ENCODE results near the gene MYRFL. TPM values are rescaled to one million over a fixed set of nuclear protein-coding genes. Genes with fewer than 3 reads are reported as not detected.

The MYRFL gene
- total RNA-seq (under 1 TPM in 2 of 7 donors, not detected in 5; 0.20 to 0.44 TPM), polyA plus RNA-seq (under 1 TPM; 0.04 to 0.22 (median 0.08) TPM)
- long read RNA-seq, donor 1: 0 reads
- long read RNA-seq, donor 2: 0 reads

DNA sequence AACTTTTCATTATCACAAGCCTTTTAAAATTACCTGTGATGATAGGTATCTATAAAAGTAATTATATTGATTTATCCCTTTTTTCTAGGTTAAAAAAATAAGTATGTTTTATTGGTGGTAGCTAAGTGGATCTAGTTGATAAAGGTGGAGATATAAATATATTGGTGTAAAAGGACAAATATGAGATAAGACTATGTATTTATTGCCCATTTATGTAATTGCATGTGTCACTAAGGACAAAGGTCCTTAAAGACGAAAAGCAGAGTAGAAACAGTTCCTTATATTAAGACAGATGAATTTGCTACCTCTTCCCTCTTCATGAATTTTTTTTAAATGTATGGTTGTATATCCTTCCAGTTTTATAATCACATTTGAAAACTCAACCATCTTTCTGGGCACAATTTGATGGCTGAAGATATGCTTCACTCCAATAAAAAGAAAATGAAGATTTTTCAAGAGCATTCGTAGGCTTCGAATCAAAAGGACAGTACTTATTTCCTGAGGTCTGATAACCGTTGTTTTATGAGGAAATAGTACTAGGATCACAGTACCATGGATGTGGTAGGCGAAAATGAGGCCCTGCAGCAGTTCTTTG is at the start of gene MYRFL:
Gene MYRFL (plus strand): TSS at position 262 of the 595 bp plus-strand sequence. CDS start 291 bp downstream, at position 553.
- no peak for DNase-seq
- intact Hi-C loops (cut with DNase I; ENCODE audit: low total_unique reads): no loop called here
- TF ChIP-seq POLR2A (IDR thresholded peaks at IDR 0.05) (no peak), POLR2AphosphoS5 (IDR thresholded peaks at IDR 0.05) (no peak)
- TF ChIP-seq, protein P1, sequence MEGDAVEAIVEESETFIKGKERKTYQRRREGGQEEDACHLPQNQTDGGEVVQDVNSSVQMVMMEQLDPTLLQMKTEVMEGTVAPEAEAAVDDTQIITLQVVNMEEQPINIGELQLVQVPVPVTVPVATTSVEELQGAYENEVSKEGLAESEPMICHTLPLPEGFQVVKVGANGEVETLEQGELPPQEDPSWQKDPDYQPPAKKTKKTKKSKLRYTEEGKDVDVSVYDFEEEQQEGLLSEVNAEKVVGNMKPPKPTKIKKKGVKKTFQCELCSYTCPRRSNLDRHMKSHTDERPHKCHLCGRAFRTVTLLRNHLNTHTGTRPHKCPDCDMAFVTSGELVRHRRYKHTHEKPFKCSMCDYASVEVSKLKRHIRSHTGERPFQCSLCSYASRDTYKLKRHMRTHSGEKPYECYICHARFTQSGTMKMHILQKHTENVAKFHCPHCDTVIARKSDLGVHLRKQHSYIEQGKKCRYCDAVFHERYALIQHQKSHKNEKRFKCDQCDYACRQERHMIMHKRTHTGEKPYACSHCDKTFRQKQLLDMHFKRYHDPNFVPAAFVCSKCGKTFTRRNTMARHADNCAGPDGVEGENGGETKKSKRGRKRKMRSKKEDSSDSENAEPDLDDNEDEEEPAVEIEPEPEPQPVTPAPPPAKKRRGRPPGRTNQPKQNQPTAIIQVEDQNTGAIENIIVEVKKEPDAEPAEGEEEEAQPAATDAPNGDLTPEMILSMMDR (IDR thresholded peaks at IDR 0.05 in 8 of 11, conservative IDR thresholded peaks at IDR 0.05 in 3 of 11): no peak
- H3K9me3 ChIP-seq: no peaks in the 10 kb centered on the region
- no peaks in the 10 kb centered on the region for H3K27me3 ChIP-seq (replicated peaks in 1 of 7)
- 75 to 88% (median 81%) methylated on average over 5 of the region's 5 CpGs for WGBS, 5 donors
- H3K27ac ChIP-seq: no peak within 1 kb of the TSS
- no peak within 1 kb of the TSS for H3K4me3 ChIP-seq
- no peaks in the 10 kb centered on the region for H3K36me3 ChIP-seq
- peaks cover 0 to 3% (median 0%) of the 10 kb centered on the region in 6 donors for H3K4me1 ChIP-seq

DNA sequence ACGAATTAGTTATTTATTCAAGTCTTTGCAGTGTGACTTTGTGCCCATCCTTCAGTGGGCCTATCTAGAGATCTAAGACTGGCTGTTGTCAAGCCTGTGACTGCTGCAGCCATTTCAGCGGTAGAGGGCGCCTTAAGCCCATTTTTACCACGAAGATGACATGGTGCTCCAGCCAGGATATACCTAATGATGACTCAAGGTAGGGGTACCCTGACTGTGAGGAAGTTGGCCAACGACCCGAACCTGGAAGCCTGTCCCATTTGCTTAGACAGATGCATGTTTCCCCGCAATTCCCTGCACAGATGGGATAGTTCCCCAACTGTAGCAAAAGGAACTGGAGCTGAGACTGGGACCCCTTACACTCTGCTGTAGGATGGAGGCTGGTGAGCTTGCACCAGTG is 45.1 kb upstream of the MYRFL start:
- WGBS, 5 donors: 60 to 76% (median 71%) methylated on average over 5 to 7 of the region's 7 CpGs
- intact Hi-C loops (cut with DNase I; ENCODE audit: low total_unique reads): no loop called here
- TF ChIP-seq POLR2A (IDR thresholded peaks at IDR 0.05): no peak
- TF ChIP-seq, protein P1 (IDR thresholded peaks at IDR 0.05 in 8 of 11, conservative IDR thresholded peaks at IDR 0.05 in 3 of 11): no peak
- TF ChIP-seq POLR2AphosphoS5 (IDR thresholded peaks at IDR 0.05): no peak
- no peaks in the 10 kb centered on the region for H3K4me1 ChIP-seq
- DNase-seq: no peak
- H3K9me3 ChIP-seq: peaks cover 0 to 13% (median 0%) of the 10 kb centered on the region in 8 donors
- H3K36me3 ChIP-seq: peaks cover 0 to 22% (median under 1%) of the 10 kb centered on the region in 6 donors
- no peak overlapping the region for H3K4me3 ChIP-seq
- no peaks in the 10 kb centered on the region for H3K27me3 ChIP-seq (replicated peaks in 1 of 7)
- H3K27ac ChIP-seq: no peak overlapping the region

DNA sequence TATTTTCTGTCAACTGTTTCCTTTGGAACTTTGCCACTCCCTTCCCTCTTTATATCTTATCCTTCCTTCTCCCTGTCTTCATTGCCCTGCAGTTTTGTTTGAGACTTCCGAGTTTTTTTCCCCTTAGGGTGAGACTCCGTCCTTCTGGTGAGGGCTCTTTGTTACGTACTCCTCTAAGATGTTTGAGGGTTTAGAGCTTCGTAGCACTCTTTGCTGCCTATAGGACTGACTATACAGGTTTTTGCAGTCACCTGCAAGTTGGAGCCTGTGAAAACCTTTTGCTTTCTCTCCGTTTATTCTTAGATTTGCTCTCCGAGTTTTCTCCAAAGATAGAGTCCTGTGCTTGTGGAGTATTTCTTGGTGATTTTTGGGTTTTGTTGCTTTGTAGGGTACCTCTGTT is 41.7 kb upstream of the MYRFL start:
- Histone ChIP-seq H3K27me3 (replicated peaks in 1 of 7) (no peaks in the 10 kb centered on the region), H3K27ac (no peak overlapping the region), H3K36me3 (peaks cover 0 to 56% (median 14%) of the 10 kb centered on the region in 6 donors), H3K4me3 (no peak overlapping the region), H3K4me1 (no peaks in the 10 kb centered on the region), H3K9me3 (peaks cover 0 to 13% (median 0%) of the 10 kb centered on the region in 8 donors)
- intact Hi-C loops (cut with DNase I; ENCODE audit: low total_unique reads): no loop called here
- 87 to 94% (median 89%) methylated on average over 6 of the region's 6 CpGs for WGBS, 5 donors
- no peak for TF ChIP-seq POLR2A (IDR thresholded peaks at IDR 0.05)
- DNase-seq: no peak

DNA sequence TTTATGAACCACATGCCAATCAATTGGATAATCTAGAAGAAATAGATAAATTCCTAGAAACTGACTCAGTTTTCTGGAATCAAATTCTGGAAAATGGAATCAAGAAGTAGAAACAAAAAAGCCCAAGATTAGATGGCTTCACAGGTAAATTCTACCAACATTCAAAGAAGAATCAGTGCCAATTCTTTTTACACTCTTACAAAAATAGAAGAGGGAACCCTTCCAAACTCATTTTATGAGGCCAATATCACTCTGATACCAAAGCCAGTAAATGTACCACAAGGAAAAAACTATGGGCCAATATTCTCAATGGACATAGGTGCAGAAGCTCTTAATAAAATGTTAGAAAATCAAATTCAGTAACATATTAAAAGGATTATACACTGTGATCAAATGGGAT is 35.7 kb upstream of the MYRFL start:
- intact Hi-C loops (cut with DNase I; ENCODE audit: low total_unique reads): no loop called here
- peaks cover 0 to 39% (median 34%) of the 10 kb centered on the region in 8 donors for H3K9me3 ChIP-seq
- no peaks in the 10 kb centered on the region for H3K27me3 ChIP-seq (replicated peaks in 1 of 7)
- no peak overlapping the region for H3K27ac ChIP-seq
- TF ChIP-seq, protein P1 (IDR thresholded peaks at IDR 0.05 in 8 of 11, conservative IDR thresholded peaks at IDR 0.05 in 3 of 11): no peak
- no peak for TF ChIP-seq POLR2A (IDR thresholded peaks at IDR 0.05)
- TF ChIP-seq POLR2AphosphoS5 (IDR thresholded peaks at IDR 0.05): no peak
- H3K4me3 ChIP-seq: no peak overlapping the region
- peaks cover 0 to 60% (median 14%) of the 10 kb centered on the region in 6 donors for H3K36me3 ChIP-seq
- H3K4me1 ChIP-seq: no peaks in the 10 kb centered on the region
- no peak for DNase-seq

Measured in spleen (tissue), 13 donors.